Stomach (tissue), 4 donors: ENCODE results near the gene OSM.

ENCODE experiments used
- EP300 ChIP-seq: sonication (generic); formaldehyde crosslinking; IDR thresholded peaks from one replicate; pipeline ENCODE4 v1.6.1; 2017; ENCODE audit warnings: antibody characterized with exemption
- POLR2A ChIP-seq, 4 donors: fragments of 450-650 bp; IDR thresholded peaks; one replicate each; pipeline ENCODE4 v1.6.1; 2016; ENCODE audit warnings: antibody characterized with exemption in 4 of 4, control low read depth in 2 of 4, mild to moderate bottlenecking in 1 of 4, moderate library complexity in 1 of 4
- POLR2AphosphoS5 ChIP-seq, 3 donors: sonication (generic); formaldehyde crosslinking; IDR thresholded peaks; one replicate each; pipeline ENCODE4 v1.6.1; 2016; ENCODE audit warnings: antibody characterized with exemption in 3 of 3
- TF ChIP-seq, protein P1 (sequence below), 7 experiments: fragments of 450-650 bp in 4 of 7; fragments of 200-600 bp in 3 of 7; sonication (generic) in 3 of 7; IDR thresholded peaks; one replicate each; pipeline ENCODE4 v1.5.1; 2016 to 2019; ENCODE audit warnings: antibody characterized with exemption in 7 of 7, control low read depth in 2 of 7, mild to moderate bottlenecking in 1 of 7

DNA sequence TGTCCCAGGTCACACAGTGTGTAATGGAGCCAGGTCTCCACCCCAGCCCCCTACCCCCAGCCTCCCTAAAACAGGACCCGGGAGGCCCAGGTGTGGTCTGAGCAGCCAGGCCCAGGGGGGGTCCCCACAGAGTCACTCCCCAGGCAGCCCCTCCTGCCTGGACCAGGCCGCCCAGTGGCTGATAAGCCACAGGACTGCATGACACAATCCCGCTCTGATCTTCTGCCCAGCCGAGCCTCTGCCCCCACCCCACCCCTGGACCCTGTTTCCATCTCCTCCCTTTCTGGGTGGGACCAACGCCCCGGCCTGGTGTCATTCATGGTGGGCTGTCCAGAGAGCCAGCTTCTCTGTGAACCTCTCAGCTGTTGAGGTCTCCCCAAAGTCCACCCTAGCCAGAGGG lies 12.3 kb downstream of the OSM start:
- TF ChIP-seq, protein P1, sequence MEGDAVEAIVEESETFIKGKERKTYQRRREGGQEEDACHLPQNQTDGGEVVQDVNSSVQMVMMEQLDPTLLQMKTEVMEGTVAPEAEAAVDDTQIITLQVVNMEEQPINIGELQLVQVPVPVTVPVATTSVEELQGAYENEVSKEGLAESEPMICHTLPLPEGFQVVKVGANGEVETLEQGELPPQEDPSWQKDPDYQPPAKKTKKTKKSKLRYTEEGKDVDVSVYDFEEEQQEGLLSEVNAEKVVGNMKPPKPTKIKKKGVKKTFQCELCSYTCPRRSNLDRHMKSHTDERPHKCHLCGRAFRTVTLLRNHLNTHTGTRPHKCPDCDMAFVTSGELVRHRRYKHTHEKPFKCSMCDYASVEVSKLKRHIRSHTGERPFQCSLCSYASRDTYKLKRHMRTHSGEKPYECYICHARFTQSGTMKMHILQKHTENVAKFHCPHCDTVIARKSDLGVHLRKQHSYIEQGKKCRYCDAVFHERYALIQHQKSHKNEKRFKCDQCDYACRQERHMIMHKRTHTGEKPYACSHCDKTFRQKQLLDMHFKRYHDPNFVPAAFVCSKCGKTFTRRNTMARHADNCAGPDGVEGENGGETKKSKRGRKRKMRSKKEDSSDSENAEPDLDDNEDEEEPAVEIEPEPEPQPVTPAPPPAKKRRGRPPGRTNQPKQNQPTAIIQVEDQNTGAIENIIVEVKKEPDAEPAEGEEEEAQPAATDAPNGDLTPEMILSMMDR (IDR thresholded peaks at IDR 0.05): no peak
- TF ChIP-seq EP300 (no peak), POLR2A (IDR thresholded peaks at IDR 0.05) (no peak), POLR2AphosphoS5 (IDR thresholded peaks at IDR 0.05) (no peak)
